Heart left ventricle (tissue), 16 donors: ENCODE results near the gene DBX1. TPM values are rescaled to one million over a fixed set of nuclear protein-coding genes. Genes with fewer than 3 reads are reported as not detected.

ENCODE experiments used
- ATAC-seq, 4 donors: fragments of 200-7000 bp; cut with Tn5 transposase; one replicate each; pipeline ENCODE4 v1.9.1; 2020 to 2022; ENCODE audit warnings: moderate library complexity in 4 of 4, mild to moderate bottlenecking in 3 of 4, moderate number of reproducible peaks in 1 of 4
- DNase-seq, 5 donors: peaks; one replicate each; pipeline ENCODE4 v3.0.0-alpha.2; 2020
- H3K27ac ChIP-seq, 12 donors: fragments of 200-600 bp; sonication (generic) in 4 of 12; one replicate each; pipeline versions ENCODE4 v1.5.0 to v1.8.0; 2016 to 2022; ENCODE audit warnings: mild to moderate bottlenecking in 2 of 12
- H3K27me3 ChIP-seq, 9 donors: fragments of 200-600 bp; sonication (generic) in 2 of 9; one replicate each; pipeline versions ENCODE4 v1.5.1 to v1.8.0; 2016 to 2022; ENCODE audit warnings: mild to moderate bottlenecking in 3 of 9
- H3K36me3 ChIP-seq, 9 donors: fragments of 200-600 bp; sonication (generic) in 2 of 9; one replicate each; pipeline versions ENCODE4 v1.5.0 to v1.8.0; 2018 to 2022; ENCODE audit warnings: mild to moderate bottlenecking in 2 of 9
- H3K4me1 ChIP-seq, 12 donors: fragments of 200-600 bp; sonication (generic) in 4 of 12; one replicate each; pipeline versions ENCODE4 v1.5.0 to v1.8.0; 2016 to 2022; ENCODE audit warnings: mild to moderate bottlenecking in 3 of 12
- H3K4me3 ChIP-seq, 12 donors: fragments of 200-600 bp; sonication (generic) in 4 of 12; one replicate each; pipeline versions ENCODE4 v1.5.0 to v1.8.0; 2017 to 2022; ENCODE audit warnings: mild to moderate bottlenecking in 9 of 12, moderate library complexity in 4 of 12
- H3K9me3 ChIP-seq, 12 donors: fragments of 200-600 bp; sonication (generic) in 4 of 12; one replicate each; pipeline versions ENCODE4 v1.5.0 to v1.8.0; 2016 to 2022; ENCODE audit warnings: mild to moderate bottlenecking in 1 of 12
- CTCF ChIP-seq, 12 donors: fragments of 200-600 bp; sonication (generic) in 4 of 12; IDR thresholded peaks; one replicate each; pipeline versions ENCODE4 v1.5.0 to v1.8.0; 2018 to 2022; ENCODE audit warnings: antibody characterized with exemption in 12 of 12, mild to moderate bottlenecking in 5 of 12
- POLR2A ChIP-seq, 2 donors: fragments of 450-650 bp; IDR thresholded peaks; one replicate each; pipeline ENCODE4 v1.6.1; 2017; ENCODE audit warnings: antibody characterized with exemption in 2 of 2, mild to moderate bottlenecking in 2 of 2, moderate library complexity in 2 of 2
- WGBS, 4 donors: extraction: QIAGEN DNeasy Blood & Tissue Kit in 2 of 4; methylation state at CpG; one replicate each; pipeline versions ENCODE4 v1.1.5 to v1.1.7; 2013 to 2018; 5-methylcytosine and 5-hydroxymethylcytosine counted together
- intact Hi-C, 10 donors: fragments of 100-400 bp; cut with DNase I; formaldehyde crosslinking; loops; one replicate each; pipeline versions ENCODE4 v1.11.1 to v1.14.2; 2022
- polyA plus RNA-seq, 2 donors: library from polyadenylated mRNA; stranded (reverse); fragments of 200-250 nt; gene quantifications; one replicate each; pipeline ENCODE4 v1.2.3, GENCODE V29; 2013
- total RNA-seq, 9 donors: library from RNA; depleted of rRNA in 2 of 9; stranded (reverse); fragments of >200 nt in 2 of 9; fragmentation: NEBNext Ultra II Directional in 3 of 9; extraction: Animal tissue kit (Norgen Biotek cat#: 25700) in 3 of 9; gene quantifications; one replicate each; pipeline versions ENCODE4 v1.1.0 to v1.2.4, GENCODE V29; 2016 to 2023
- donor health status: ischemic (EF 13 %, LVEDD 7.1; RV severe dilation, severe dysfunction).
- donor health status: healthy with polysubstance abuse.
- donor health status: DM: no; HTN: yes; CAD: no.
- donor health status: DM: no; HTN: no; CAD: no.
- donor health status: ischemic (EF 25% LVEDD 6.9; RV normal size, moderate dysfunction).
- donor health status: ischemic (EF 25% LVEDD 5.7; RV mildly dilated, moderate dysfunction).
- donor health status: healthy.
- donor health status: DM: yes; HTN: yes; CAD: no.
- donor health status: ischemic (EF 35%, LVEDD 5.7; RV mildly dilated, moderate dysfunction).
- donor health status: nonischemic (EF 11% LVEDD 7.7; RV severe dilation, severe dysfunction).
- donor health status: DM: yes; HTN: yes; CAD: no.
- donor health status: PGD.
- donor health status: ischemic (EF 29% LVEDD 5.4; RV normal size, mild dysfunction).
- donor health status: nonischemic (EF 23%, LVEDD 6.1; RV moderate dilation, normal function).

DBX1 gene
- total and polyA plus RNA-seq, 11 donors = not detected

GRCh38 chr11:20161230-20161918, 1.1 kb upstream of the DBX1 start:
- H3K27ac ChIP-seq = no peak overlapping the region
- no peaks in the 10 kb centered on the region for H3K36me3 ChIP-seq
- H3K4me3 ChIP-seq = no peak overlapping the region
- ATAC-seq (no peak), DNase-seq (no peak)
- no peaks in the 10 kb centered on the region for H3K9me3 ChIP-seq
- peaks cover 0 to 37% (median 19%) of the 10 kb centered on the region in 12 donors for H3K4me1 ChIP-seq
- 2 to 4% (median 3%) methylated on average over 28 to 29 of the region's 29 CpGs for WGBS, 4 donors
- H3K27me3 ChIP-seq = peaks cover 56 to 100% (median 98%) of the 10 kb centered on the region in 9 donors
- intact Hi-C loops = no loop called here
- TF ChIP-seq POLR2A (IDR thresholded peaks at IDR 0.05) (no peak), CTCF (IDR thresholded peaks at IDR 0.05) (no peak)

- H3K27me3 ChIP-seq = peaks cover 68 to 100% (median 97%) of the 10 kb centered on the region in 9 donors
- H3K9me3 ChIP-seq = no peaks in the 10 kb centered on the region
Measured at GRCh38 chr11:20159466-20160381, 551 bp downstream of the DBX1 start.

GRCh38 chr11:20158597-20159257, 1.5 kb downstream of the DBX1 start:
- WGBS, 4 donors = 3 to 6% (median 4%) methylated on average over 33 of the region's 33 CpGs
- Histone ChIP-seq H3K4me1 (peaks cover 0 to 36% (median 20%) of the 10 kb centered on the region in 12 donors), H3K9me3 (no peaks in the 10 kb centered on the region), H3K27me3 (peaks cover 61 to 100% (median 93%) of the 10 kb centered on the region in 9 donors), H3K36me3 (no peaks in the 10 kb centered on the region), H3K27ac (no peak overlapping the region), H3K4me3 (no peak overlapping the region)
- peak; percentile 47 to 70 (median 49) for DNase-seq
- ATAC-seq = peak in 3 of 4 donors; percentile 84 to 85 (median 84)
- no peak for TF ChIP-seq POLR2A (IDR thresholded peaks at IDR 0.05)
- TF ChIP-seq CTCF (IDR thresholded peaks at IDR 0.05) = no peak
- intact Hi-C loops = no loop called here

More at GRCh38 chr11:20159466-20160381, 551 bp downstream of the DBX1 start:
- Histone ChIP-seq H3K27ac (no peak overlapping the region), H3K4me3 (peak overlapping the region in 1 of 12 donors; percentile 14), H3K36me3 (no peaks in the 10 kb centered on the region), H3K4me1 (peaks cover 0 to 42% (median 22%) of the 10 kb centered on the region in 12 donors)
- no peak for TF ChIP-seq POLR2A (IDR thresholded peaks at IDR 0.05)
- TF ChIP-seq CTCF (IDR thresholded peaks at IDR 0.05) = no peak
- ATAC-seq = no peak
- no peak for DNase-seq
- intact Hi-C loops = no loop called here
- 4 to 9% (median 4%) methylated on average over 43 to 65 of the region's 65 CpGs for WGBS, 4 donors
